Transverse colon (tissue), 3 donors: Measurements from ENCODE around the gene SH3BP5.

Source experiments
- EP300 ChIP-seq: sonication (generic); formaldehyde crosslinking; IDR thresholded peaks from one replicate; pipeline ENCODE4 v1.6.1; 2017; ENCODE audit warnings: antibody characterized with exemption, low read depth
- TF ChIP-seq, protein P1 (sequence below), 5 experiments: fragments of 200-600 bp in 3 of 5; fragments of 450-650 bp in 2 of 5; sonication (generic) in 3 of 5; IDR thresholded peaks; 1 replicate in 2 of 5; 2 replicates in 3 of 5; pipeline ENCODE4 v1.5.1; 2016 to 2017; ENCODE audit warnings: antibody characterized with exemption in 5 of 5, inconsistent platforms in 3 of 5, mild to moderate bottlenecking in 2 of 5, moderate library complexity in 1 of 5

GRCh38 chr3:15229262-15229661, 103.1 kb downstream of the SH3BP5 start:
- TF ChIP-seq, protein P1, sequence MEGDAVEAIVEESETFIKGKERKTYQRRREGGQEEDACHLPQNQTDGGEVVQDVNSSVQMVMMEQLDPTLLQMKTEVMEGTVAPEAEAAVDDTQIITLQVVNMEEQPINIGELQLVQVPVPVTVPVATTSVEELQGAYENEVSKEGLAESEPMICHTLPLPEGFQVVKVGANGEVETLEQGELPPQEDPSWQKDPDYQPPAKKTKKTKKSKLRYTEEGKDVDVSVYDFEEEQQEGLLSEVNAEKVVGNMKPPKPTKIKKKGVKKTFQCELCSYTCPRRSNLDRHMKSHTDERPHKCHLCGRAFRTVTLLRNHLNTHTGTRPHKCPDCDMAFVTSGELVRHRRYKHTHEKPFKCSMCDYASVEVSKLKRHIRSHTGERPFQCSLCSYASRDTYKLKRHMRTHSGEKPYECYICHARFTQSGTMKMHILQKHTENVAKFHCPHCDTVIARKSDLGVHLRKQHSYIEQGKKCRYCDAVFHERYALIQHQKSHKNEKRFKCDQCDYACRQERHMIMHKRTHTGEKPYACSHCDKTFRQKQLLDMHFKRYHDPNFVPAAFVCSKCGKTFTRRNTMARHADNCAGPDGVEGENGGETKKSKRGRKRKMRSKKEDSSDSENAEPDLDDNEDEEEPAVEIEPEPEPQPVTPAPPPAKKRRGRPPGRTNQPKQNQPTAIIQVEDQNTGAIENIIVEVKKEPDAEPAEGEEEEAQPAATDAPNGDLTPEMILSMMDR (IDR thresholded peaks at IDR 0.05) = no peak
- no peak for TF ChIP-seq EP300
